ENCODE results near the gene STAG1. TPM values are rescaled to one million over a fixed set of nuclear protein-coding genes. Genes with fewer than 3 reads are reported as not detected.

The STAG1 gene
- total and polyA plus RNA-seq, 9 of the 15 experiments (the other 6 are each of a cell fraction or from before 2014, with no cell fraction given) = 2.7 to 17.7 (median 8.8) TPM

GRCh38 chr3:136752172-136752421 is at the start of gene STAG1 (continued):
- peak; percentile 93 to 97 for TF ChIP-seq RAD21 (CRISPR knock-in tag; conservative IDR thresholded peaks at IDR 0.05 in 1 of 2, IDR thresholded peaks at IDR 0.05 in 1 of 2)
- TF ChIP-seq MAX (CRISPR knock-in tag; IDR thresholded peaks at IDR 0.05) = no peak
- no peak for TF ChIP-seq MIER1 (IDR thresholded peaks at IDR 0.05; ENCODE audit: low read depth)
- 0 out of 2 replicates have a peak, but pooled peaks have one; percentile 40 for TF ChIP-seq ZNF644 (tag; IDR thresholded peaks at IDR 0.05; ENCODE audit: low read depth)
- peak in 1 of 2 experiments; percentile 26; a peak in 1 of 4 replicates for TF ChIP-seq FOXA3 (CRISPR knock-in tag; conservative IDR thresholded peaks at IDR 0.05 in 1 of 2, IDR thresholded peaks at IDR 0.05 in 1 of 2)
- no peak for TF ChIP-seq USF2 (CRISPR knock-in tag; IDR thresholded peaks at IDR 0.05)
- TF ChIP-seq ZNF740 (CRISPR knock-in tag; IDR thresholded peaks at IDR 0.05) = peak; percentile 36; the same call in 1 of the 2 replicates
- no peak for TF ChIP-seq ZNF740 (tag; IDR thresholded peaks at IDR 0.05)
- no peak for TF ChIP-seq PYGO2 (tag; IDR thresholded peaks at IDR 0.05)
- no peak for TF ChIP-seq KDM4B (IDR thresholded peaks at IDR 0.05; ENCODE audit: borderline replicate concordance in 2 of 2, low read depth in 1 of 2)
- 0 out of 2 replicates have a peak, but pooled peaks have one; percentile 27 for TF ChIP-seq FOSL1 (tag; conservative IDR thresholded peaks at IDR 0.05)
- TF ChIP-seq HNRNPH1 (optimal IDR thresholded peaks at IDR 0.05; ENCODE audit: low read depth, low read length) = no peak
- TF ChIP-seq EWSR1 (IDR thresholded peaks at IDR 0.05; ENCODE audit: borderline replicate concordance, low read depth, partially characterized antibody) = no peak
- TF ChIP-seq ETS1 (conservative IDR thresholded peaks at IDR 0.05; ENCODE audit: control insufficient read depth, low read depth, low read length) = no peak
- TF ChIP-seq ZBTB7A (IDR thresholded peaks at IDR 0.05; ENCODE audit: borderline replicate concordance, control insufficient read depth, low read depth, low read length) = peak; percentile 98
- TF ChIP-seq MAFG (tag; conservative IDR thresholded peaks at IDR 0.05) = no peak
- peak; percentile 90 for TF ChIP-seq ARID2 (IDR thresholded peaks at IDR 0.05)
- TF ChIP-seq ARNT (IDR thresholded peaks at IDR 0.05) = no peak
- peak; percentile 80; the same call in 1 of the 2 replicates for TF ChIP-seq FOXP1 (CRISPR knock-in tag; IDR thresholded peaks at IDR 0.05)
- no peak for TF ChIP-seq POLR2B (IDR thresholded peaks at IDR 0.05; ENCODE audit: low read depth, partially characterized antibody)
- no peak for TF ChIP-seq BDP1 (IDR thresholded peaks at IDR 0.05; ENCODE audit: insufficient read depth, insufficient read length)
- TF ChIP-seq CREBBP (IDR thresholded peaks at IDR 0.05; ENCODE audit: low read depth, low read length) = no peak
- TF ChIP-seq RBM15 (IDR thresholded peaks at IDR 0.05; ENCODE audit: insufficient read depth, low read length) = no peak
- TF ChIP-seq ZNF668 (CRISPR knock-in tag; IDR thresholded peaks at IDR 0.05) = no peak

All from K562 (cell line).